GM12878 (cell line): Measurements from ENCODE around the gene KCNH6.

ENCODE experiments used
- BCL11A ChIP-seq: IDR thresholded peaks from 2 replicates; pipeline ENCODE4 v1.6.1; 2011; ENCODE audit warnings: low read depth, low read length
- CEBPZ ChIP-seq: fragments of 150-350 bp; IDR thresholded peaks from 2 replicates; pipeline ENCODE4 v1.6.1; 2016; ENCODE audit warnings: low read depth, low read length
- CTCF ChIP-seq, 3 experiments: IDR thresholded peaks in 2 of 3; conservative IDR thresholded peaks in 1 of 3; 2 replicates each; pipeline ENCODE4 v1.5.1; 2011; ENCODE audit warnings: low read depth in 3 of 3, low read length in 3 of 3, mild to moderate bottlenecking in 3 of 3, control low read depth in 2 of 3, moderate library complexity in 2 of 3, inconsistent platforms in 1 of 3, mixed read lengths in 1 of 3; ENCODE audit not compliant: control insufficient read depth in 2 of 3, insufficient read depth in 1 of 3; ENCODE audit errors: extremely low read depth in 1 of 3
- EGR1 ChIP-seq, 2 experiments: IDR thresholded peaks; 1 replicate in 1 of 2; 2 replicates in 1 of 2; pipeline ENCODE4 v1.6.1; 2011 to 2012; ENCODE audit warnings: low read depth in 2 of 2, low read length in 2 of 2, borderline replicate concordance in 1 of 2, mild to moderate bottlenecking in 1 of 2, moderate library complexity in 1 of 2
- EP300 ChIP-seq, 2 experiments: fragments of 150-350 bp in 1 of 2; IDR thresholded peaks; 2 replicates each; pipeline ENCODE4 v1.6.1; 2011 to 2012; ENCODE audit warnings: low read depth in 2 of 2, low read length in 2 of 2, borderline replicate concordance in 1 of 2, improper control_type of control experiment in 1 of 2, inconsistent platforms in 1 of 2; ENCODE audit not compliant: control insufficient read depth in 1 of 2
- JUND ChIP-seq: IDR thresholded peaks from 2 replicates; pipeline ENCODE4 v1.6.1; 2012; ENCODE audit warnings: low read depth, mild to moderate bottlenecking, low read length, improper control_type of control experiment, moderate library complexity
- NFIC ChIP-seq: IDR thresholded peaks from 2 replicates; pipeline ENCODE4 v1.6.1; 2012; ENCODE audit warnings: low read depth, mild to moderate bottlenecking, inconsistent platforms, low read length, moderate library complexity
- POLR2A ChIP-seq: IDR thresholded peaks from 2 replicates; pipeline ENCODE4 v1.6.1; 2011; ENCODE audit warnings: low read depth, mild to moderate bottlenecking, low read length
- POLR2AphosphoS2 ChIP-seq: IDR thresholded peaks from 2 replicates; pipeline ENCODE4 v1.6.1; 2011; ENCODE audit warnings: low read depth, mild to moderate bottlenecking, low read length, improper control_type of control experiment, moderate library complexity
- SIN3A ChIP-seq: IDR thresholded peaks from 2 replicates; pipeline ENCODE4 v1.6.1; 2012; ENCODE audit warnings: low read depth, low read length, improper control_type of control experiment
- SKIL ChIP-seq: fragments of 450-650 bp; IDR thresholded peaks from 2 replicates; pipeline ENCODE4 v1.6.1; 2017; ENCODE audit warnings: mild to moderate bottlenecking, low read depth, inconsistent platforms; ENCODE audit not compliant: poor library complexity, severe bottlenecking
- USF1 ChIP-seq: IDR thresholded peaks from 2 replicates; pipeline ENCODE4 v1.6.1; 2011; ENCODE audit warnings: borderline replicate concordance, low read depth, mild to moderate bottlenecking, moderate library complexity, mixed read lengths, low read length; ENCODE audit not compliant: insufficient read depth; ENCODE audit errors: extremely low read length
- USF2 ChIP-seq: IDR thresholded peaks from 2 replicates; pipeline ENCODE4 v1.6.1; 2011; ENCODE audit warnings: low read depth, low read length, improper control_type of control experiment, borderline replicate concordance

- TF ChIP-seq EP300 (IDR thresholded peaks at IDR 0.05; ENCODE audit: borderline replicate concordance in 1 of 2, control insufficient read depth in 1 of 2, low read depth in 2 of 2, low read length in 2 of 2) = no peak
- TF ChIP-seq USF1 = no peak
- TF ChIP-seq SIN3A = no peak
- no peak for TF ChIP-seq EGR1 (IDR thresholded peaks at IDR 0.05; ENCODE audit: borderline replicate concordance in 1 of 2, low read depth in 2 of 2, low read length in 2 of 2)
- TF ChIP-seq SKIL = no peak
- no peak for TF ChIP-seq CEBPZ
- TF ChIP-seq JUND = no peak
- TF ChIP-seq POLR2A = no peak
- no peak for TF ChIP-seq CTCF (IDR thresholded peaks at IDR 0.05 in 2 of 3, conservative IDR thresholded peaks at IDR 0.05 in 1 of 3; ENCODE audit: control insufficient read depth in 2 of 3, extremely low read depth in 1 of 3, insufficient read depth in 1 of 3, low read depth in 3 of 3, low read length in 3 of 3)
- no peak for TF ChIP-seq NFIC
- no peak for TF ChIP-seq USF2
- no peak for TF ChIP-seq BCL11A
- no peak for TF ChIP-seq POLR2AphosphoS2
These were observed 22.4 kb upstream of the KCNH6 start for GRCh38 chr17:63500543-63501390.
